GM12864 (cell line): ENCODE data around the gene NHLRC4.

Source experiments
- DNase-seq: peaks from one replicate; pipeline ENCODE4 v3.0.0-alpha.2; 2011; ENCODE audit warnings: low read depth
- H3K4me3 ChIP-seq: 2 replicates; pipeline ENCODE4 v1.5.1; 2011; ENCODE audit warnings: mild to moderate bottlenecking, low read depth, low read length, control low read depth
- CTCF ChIP-seq: IDR thresholded peaks from 2 replicates; pipeline ENCODE4 v1.5.1; 2011; ENCODE audit warnings: low read depth, mild to moderate bottlenecking, moderate library complexity, low read length, control low read depth, inconsistent platforms; ENCODE audit errors: missing control alignments

NHLRC4 gene

DNA sequence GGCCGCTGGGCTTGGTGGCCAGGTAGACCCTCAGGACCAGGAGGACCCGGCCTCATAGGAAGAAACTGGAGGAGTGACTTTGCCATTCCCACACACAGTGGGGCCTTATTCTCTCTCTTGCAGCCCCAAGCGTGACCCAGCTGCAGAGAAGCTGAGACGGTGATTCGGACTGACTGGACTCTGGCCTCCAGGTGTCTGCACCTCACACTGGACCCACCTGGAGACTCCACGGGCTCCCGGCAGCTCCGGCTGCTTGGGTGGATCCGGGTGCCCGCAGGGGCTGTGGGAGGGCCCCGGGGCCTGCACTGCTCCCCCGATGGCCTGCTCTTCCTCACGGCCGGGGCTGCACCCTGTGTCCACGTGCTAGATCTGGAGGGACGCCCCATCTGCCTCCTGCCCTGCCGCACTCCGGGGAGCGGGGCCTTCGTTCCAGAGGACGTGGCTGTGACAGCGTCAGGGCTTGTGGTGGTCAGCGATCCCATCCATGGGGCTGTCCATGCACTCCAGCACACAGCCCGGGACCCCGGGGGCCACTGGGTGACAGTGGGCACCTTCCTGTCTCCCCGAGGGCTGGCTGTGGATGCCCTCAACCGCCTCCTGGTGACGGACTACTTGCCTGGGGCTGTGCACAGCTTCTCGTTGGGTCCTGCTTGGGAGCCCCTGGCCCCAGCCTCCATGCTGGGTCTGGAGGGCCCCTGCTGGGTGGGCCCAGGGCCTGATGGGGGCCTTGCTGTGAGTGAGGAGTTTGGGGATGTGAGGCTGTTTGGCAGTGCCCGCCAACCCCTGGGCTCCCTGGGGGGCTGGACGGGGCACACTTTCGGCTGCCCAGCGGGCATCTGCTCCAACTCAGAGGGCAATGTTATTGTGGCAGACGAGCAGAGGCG lies 810 bp downstream of the NHLRC4 start:
- H3K4me3 ChIP-seq: no peak overlapping the region
- TF ChIP-seq CTCF: no peak
- no peak for DNase-seq

DNA sequence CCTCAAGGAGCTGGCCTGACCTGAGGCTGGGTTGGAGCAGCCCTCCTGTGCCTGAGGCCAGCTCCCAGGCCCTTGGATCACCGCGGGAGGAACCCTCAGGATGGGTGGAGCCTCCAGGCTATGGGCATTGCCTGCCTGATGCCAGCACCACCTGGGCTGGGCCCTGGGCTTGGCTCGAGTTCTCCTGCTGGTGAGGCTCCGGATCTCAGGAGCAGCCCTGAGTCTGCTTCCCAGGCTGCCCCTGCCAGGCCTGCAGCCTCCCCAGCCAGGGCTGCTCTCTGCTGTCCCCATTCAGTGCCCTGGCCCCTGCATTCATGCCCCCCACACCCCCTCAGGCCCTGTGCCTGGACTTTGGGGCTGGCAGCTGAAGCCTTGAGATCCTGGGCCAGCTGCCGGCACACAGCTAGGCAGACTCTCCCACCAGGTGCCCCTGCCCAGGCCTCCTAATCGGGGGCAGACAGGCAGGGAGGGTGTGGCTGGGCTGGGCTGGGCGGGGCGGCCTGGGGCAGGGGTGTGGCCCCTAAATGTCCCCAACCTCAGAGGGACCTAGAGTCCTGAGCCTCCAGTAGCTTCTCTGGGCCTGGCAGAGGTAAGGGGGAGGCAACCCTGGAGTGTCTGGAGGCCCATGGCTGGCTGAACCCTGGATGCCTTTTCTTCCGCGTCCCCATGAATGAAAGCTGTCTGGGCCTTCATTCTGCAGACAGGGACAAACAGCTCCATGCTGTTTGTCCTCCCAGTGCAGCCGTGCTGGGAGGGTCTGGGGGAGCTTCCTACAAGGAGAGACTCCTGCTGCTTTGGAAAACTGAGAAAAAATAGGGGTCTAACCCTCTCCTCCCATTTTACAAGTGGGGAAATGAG lies 1.8 kb downstream of the NHLRC4 start:
- DNase-seq: no peak
- TF ChIP-seq CTCF: no peak
- H3K4me3 ChIP-seq: no peak overlapping the region

DNA sequence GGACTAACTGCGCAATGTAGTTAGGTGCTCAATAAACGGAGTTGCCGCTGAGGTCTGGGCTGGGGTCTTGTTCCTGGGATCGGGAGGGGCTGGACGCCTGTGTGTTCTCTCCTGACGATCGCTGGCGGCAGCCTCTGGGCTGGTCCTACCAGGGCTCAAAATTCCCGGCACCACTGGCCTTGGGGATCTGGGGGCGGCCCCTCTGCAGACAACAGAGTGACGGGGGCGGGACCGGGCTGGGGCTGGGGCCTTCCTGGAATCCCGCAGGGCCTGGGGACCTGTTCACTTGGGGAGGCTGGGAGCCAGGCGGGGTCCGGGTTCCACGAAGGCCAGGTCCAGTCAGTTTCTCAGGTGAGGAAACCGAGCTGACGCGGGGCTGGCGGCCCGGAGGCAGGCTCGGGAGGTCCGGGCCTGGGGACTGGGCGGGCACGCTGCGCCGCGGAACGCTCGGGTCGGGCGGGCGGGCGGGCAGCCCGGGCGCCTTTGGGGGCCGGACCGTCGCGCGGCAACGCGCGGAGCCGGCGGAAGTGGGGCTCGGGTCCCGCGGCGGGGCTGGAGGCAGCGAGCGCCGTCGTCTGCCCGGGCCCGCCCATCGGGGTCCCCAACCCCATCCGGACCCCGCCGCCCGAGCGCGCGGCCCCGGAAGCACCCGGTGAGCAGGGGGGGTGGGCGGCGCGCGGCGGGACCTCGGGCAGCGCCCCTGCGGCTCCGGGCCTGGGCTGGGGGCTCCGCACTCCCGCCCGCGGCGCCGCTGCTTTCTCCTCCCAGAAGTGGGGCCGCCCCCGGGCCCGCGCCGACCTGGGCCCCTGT lies 2.8 kb downstream of the NHLRC4 start, which contains the start of gene PIGQ:
Gene PIGQ, plus strand, starts transcription at position 524 of the 810 bp plus-strand sequence. CDS start 4,107 bp downstream, outside the sequence.
- no peak for DNase-seq
- H3K4me3 ChIP-seq: peak within 1 kb of the TSS; percentile 91
- TF ChIP-seq CTCF: no peak

DNA sequence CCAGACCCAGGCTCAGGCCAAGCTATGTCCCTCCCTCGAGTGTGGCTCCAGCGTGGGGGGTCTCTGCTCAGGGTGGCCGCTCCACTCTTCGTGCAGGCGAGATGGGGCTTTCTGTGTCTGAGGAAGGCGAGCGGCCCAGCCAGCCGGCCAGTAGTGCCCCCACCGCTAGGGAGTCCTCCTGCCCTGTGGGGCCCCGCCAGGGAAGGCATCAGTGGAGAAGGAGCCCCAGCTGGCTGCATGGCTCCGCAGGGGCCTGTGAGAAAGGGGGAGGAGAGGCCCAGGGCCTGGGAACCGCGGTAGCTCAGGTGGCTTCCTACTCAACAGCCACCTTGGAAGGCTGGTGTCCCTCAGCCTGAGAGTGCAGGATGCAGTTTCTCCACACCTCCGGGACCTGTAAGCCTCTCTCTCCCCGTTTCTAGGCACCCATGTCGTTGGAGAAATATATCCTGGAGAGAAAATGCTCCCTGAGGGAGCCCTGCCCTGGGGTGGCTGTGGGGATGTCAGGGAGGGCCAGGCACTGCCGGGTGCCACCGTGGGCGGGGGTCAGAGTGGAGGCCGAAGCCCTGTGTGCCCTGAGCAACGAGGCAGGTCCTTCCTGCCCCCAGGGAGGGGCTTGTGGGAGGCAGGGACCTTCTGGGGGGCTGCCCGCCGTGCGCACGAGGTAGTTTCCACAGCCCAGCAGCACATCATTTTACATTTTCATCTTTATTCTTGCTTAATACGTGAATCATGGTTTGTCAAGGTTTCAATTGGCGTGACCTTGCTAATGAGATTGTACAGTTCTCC lies 6.3 kb downstream of the NHLRC4 start:
- DNase-seq: no peak
- no peak for TF ChIP-seq CTCF
- no peak overlapping the region for H3K4me3 ChIP-seq

DNA sequence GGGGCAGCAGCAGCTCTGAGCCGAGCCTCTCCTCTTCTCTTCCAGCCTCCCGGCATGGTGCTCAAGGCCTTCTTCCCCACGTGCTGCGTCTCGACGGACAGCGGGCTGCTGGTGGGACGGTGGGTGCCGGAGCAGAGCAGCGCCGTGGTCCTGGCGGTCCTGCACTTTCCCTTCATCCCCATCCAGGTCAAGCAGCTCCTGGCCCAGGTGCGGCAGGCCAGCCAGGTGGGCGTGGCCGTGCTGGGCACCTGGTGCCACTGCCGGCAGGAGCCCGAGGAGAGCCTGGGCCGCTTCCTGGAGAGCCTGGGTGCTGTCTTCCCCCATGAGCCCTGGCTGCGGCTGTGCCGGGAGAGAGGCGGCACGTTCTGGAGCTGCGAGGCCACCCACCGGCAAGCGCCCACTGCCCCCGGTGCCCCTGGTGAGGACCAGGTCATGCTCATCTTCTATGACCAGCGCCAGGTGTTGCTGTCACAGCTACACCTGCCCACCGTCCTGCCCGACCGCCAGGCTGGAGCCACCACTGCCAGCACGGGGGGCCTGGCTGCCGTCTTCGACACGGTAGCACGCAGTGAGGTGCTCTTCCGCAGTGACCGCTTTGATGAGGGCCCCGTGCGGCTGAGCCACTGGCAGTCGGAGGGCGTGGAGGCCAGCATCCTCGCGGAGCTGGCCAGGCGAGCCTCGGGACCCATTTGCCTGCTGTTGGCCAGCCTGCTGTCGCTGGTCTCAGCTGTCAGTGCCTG lies 7.4 kb downstream of the NHLRC4 start:
- H3K4me3 ChIP-seq: no peak overlapping the region
- no peak for TF ChIP-seq CTCF
- DNase-seq: no peak
